Bone marrow (tissue), 2 donors: ENCODE results near the gene GALNT10.

Experiments
- DNase-seq, 2 donors: peaks; one replicate each; lab custom pipeline; 2025; lab: John Stamatoyannopoulos, UW

GALNT10 gene

DNA sequence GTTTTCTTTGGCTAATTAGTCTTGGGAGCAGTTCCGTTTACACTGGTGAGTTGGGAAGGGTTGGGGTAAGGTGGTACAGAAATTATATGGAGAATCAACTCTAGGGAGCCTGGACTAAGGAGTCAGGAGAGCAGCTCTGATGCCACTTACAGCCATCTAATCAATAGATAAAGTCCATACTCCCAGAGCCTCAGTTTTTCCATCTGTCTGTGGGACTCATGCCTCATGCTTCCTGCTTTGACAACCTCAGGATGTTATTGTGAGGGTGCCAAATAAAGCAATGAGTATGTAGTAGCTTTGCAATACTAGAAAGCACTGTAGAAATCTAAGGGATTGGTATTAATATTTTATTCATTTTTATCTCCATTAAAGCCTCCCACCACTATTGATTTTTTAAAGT, 105.0 kb downstream of the GALNT10 start:
- DNase-seq: no peak

DNA sequence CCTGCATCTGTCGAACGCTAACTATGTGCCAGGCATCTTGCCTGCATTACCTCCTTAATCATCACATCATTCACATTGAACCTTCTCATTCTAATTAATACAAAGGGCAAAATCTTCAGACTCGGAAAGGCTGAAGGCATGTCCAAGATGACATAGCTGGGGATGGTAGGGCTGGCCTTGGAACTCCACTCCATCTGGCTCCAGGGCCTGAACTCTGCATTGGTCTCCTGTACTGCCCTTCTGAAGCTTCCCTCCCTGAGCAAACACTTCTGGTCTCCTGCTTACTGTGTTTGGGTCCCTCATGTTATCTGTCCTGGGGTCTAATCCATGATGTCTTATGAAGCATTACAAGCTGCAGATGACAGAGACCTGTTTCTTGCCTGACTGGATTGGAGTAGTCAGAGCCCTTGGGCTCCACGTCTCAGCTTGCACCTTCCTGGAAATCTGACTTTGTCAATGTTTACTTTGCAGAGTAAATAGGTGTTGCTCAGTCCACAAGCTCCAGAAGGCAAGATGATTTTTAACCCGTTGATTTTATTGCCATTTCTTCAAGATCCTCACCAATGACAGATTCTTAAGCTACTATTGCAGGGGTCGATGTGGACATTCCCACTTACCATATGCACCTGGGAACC, 106.1 kb downstream of the GALNT10 start:
- DNase-seq: no peak

DNA sequence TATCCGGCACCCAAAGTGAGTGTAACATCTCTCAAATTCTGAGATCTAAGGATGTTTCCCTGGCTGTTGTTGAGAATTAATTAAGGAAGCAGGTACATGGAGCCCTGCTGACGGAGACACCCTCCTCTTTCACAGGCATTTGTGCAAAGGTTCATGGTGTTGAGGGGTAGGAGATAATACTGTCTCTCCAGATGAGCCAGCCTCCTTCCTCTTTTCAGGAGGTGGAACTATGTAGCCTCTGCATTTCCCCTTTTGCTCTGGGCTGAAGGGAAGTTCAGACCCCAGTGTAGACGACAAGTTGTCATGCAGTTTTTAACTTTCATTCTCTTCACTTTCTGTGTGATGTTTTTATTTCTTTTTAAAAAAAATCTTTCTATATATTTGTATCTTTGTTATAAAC, 107.5 kb downstream of the GALNT10 start:
- DNase-seq: peak in 1 of 2 donors; percentile 71

DNA sequence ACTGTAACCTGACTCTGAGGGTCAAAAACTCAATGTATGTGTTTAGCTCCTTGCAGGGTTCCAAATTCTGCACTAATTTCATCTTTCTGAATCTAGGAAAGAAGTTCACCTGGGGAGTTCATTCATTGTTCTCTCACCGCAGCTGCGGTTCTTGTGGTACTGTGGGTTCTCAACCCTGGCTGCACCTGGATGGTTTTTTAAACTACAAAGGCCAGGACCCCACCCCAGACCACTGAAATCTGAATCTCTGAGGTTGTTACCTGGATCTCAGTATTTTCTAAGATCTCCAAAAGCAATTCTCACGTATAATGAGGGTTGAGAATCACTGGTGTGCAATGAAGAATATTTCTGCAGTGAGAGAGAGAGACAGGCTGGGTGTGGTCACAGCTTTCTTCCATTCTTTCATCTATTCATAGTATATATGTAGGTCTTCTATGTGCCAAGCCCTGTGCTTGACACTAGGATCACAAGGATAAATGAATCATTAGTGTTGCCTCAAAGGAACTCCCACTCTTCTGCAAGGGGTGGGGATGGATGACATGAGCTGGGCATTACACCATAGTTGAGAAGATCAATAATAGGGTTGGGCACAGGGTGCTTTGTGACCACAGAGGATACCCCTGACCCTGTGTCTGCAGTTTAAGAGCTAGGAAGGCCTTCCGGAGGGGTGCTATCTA, 109.8 kb downstream of the GALNT10 start:
- no peak for DNase-seq

DNA sequence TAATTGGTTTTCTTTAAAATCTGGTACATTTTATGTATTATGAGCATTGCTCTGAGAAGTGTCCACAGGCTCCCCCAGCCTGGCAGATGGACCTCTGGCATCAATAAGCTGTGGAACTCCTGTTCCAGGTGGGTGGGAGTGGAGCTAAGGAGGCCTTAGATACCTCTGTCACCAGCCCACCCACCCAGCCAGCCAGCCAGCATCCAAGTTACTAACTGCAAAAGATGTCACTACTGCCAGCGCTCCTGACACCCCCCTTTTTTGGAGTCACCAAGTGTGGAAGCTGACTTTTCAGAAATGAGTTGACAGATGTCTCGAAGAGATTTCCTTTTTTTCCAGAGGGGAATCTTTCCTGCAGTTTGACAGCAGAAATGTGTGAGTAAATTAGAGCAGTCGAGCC, 111.2 kb downstream of the GALNT10 start:
- no peak for DNase-seq

DNA sequence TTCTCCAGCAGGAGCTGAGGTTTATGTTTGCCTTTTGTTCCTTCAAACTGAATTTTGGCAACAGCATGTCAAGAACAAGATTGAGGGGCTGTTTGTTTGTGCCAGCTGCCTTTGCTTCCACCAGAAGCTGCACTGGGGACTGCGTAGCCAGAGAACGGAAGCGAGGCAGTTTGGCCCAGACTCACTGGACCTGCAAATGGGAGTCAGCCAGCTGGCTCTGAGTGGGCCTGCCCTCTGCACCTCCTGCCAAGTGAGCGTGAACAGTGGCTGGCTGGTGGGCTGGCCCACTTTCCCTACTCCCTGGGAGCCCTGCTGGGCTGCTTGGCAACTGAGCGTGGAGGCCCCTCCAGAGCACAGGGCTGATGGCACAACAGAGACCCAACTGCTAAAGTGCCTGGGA, 111.6 kb downstream of the GALNT10 start:
- DNase-seq: no peak

DNA sequence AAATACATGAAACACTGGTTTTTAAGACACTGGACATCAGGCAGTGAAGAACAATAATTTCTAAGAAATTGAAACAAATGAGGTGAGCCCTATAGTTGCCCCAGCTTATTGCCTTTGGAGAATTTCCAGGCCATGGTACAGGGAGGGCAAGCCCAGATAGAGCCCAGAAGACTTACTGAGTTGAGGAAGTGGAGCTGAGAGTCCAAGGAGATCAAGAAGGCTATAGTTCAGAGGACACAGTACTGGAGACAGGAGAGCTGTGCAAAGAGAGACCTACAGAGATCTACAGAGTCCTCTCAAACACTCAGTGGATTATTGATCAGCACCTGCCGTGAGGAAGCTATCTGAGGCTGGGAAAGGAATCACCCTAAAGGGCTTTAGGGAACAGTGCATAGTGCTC, 112.6 kb downstream of the GALNT10 start:
- DNase-seq: no peak

DNA sequence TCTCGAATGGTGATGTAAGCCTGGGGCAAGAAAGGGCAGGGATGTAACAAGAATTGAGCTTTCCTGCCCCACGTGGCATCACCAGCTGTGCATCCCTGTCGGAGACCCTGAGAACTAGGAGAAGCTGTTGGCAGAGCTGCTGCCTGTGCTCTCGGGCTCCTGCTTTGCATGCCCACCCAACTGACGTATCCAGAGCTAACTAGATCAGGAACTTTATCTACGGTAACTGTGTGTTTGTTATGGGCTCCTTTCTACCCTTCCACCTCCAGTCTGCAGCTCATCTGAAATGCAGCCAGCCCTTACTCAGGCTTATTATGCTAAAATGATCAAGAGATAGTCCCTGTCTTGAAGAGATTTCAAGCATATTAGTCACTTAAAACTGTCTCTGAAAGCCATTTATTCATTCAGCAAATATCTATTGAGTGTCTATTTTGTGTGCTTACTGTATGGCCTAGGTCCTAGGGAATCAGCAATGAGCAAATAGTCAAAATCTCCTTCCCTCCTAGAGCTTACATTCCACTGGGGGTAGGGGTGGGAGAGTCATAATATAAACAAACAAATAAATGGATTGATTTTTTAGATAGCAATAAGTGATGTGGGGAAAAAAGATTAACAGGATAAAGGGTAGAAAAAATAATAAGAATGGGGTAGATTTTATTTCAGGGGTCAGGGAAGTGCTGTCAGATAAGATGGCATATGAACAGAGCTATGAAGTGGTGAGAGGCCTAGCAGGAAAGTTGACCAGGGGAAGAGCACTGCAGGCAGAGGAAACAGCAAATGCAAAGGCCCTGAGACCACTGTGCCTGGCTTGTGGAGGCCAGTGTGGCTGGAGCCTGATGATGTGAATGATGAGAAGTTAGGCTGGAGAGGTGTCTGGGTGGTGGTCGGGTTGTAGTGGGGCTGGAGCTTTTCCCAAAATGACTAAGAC, 118.2 kb downstream of the GALNT10 start:
- no peak for DNase-seq

DNA sequence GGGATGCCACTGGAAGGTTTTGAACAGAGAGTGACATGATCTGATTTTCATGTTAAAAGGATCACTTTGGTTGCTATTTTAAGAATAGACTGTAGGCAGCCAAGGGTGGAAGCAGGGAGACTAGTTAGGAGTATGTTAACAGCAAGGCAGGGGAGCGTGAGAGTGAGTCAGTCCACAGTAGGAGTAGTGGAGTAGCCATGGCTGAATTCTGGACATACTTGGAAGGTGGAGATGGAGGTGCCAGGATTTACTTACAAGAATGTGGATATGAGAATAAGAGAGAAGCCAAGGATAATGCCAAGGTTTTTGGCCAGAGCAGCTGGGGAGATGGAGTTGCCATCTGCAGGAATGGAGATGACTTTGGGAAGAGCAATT, 118.8 kb downstream of the GALNT10 start:
- no peak for DNase-seq

DNA sequence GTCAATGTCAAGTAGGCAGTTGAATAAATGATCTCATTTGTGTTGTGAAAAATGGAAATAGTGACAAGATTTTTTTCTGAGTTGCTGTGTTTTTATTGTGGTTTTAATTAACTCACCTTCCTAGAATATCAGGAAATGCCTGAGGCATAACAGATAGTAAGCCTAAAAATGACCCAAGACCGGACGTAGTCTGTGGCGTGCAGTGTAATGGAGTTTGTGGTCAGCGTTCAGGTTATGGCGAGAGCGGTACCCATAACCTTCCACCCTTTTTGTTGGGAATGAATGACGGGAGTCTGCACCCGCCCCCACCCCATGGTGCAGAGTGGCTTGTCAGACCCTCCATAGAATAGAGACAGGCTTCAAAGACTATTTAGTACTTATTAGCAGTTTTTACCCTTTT, 119.3 kb downstream of the GALNT10 start:
- DNase-seq: no peak

DNA sequence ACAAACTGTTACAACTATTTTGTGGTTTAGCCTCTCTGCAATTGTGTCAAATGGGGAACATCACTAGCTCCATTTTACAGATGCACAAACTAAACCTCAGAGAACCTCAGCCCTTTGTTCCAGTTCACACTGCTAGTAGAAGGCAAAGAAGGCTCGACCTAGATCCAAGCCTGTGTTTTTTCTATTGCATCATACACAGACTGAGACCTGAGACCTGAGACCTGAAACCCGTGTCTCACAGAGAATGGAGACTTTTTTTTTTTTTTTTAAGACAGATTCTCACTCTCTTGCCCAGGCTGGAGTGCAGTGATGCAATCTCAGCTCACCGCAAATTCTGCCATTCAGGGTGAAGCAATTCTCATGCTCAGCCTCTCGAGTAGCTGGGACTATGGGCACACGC, 120.8 kb downstream of the GALNT10 start:
- DNase-seq: no peak

DNA sequence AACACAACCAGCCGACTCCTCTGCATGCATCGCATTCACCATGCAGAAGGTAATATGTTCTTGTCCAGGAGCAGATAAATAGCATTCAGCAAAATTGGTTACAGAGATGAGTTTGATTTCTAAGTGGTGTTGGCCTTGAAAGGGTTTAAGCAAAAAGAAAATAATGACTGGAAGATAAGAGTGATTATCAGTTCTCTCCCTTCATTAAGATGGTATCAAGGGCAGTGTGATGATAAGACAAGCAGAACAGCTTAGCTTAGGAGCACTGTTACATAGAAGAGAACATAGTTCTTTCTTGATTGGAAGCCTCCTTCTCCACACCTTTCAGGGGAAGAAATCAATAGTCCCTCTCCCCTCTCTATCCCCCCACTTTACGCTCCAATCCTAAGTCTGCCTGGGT, 121.5 kb downstream of the GALNT10 start:
- no peak for DNase-seq

DNA sequence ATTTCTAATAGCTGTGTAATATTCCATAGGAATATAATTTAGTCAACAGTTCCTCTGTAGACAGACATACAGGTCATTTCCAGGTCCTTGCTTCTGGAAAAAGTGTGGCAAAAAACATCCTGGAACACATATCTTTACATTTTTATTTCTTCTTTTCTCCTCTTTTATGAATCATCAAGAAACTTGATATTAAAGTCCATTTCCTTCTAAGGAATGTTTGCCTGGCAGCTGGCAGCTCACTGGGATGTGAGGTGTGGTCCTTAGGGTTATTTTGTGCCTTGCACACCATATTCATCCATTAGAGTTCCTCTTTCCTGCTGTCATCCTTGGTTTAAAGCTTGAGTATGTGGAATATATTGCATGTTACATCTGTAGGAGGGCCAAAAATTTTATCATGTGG, 122.0 kb downstream of the GALNT10 start:
- no peak for DNase-seq

DNA sequence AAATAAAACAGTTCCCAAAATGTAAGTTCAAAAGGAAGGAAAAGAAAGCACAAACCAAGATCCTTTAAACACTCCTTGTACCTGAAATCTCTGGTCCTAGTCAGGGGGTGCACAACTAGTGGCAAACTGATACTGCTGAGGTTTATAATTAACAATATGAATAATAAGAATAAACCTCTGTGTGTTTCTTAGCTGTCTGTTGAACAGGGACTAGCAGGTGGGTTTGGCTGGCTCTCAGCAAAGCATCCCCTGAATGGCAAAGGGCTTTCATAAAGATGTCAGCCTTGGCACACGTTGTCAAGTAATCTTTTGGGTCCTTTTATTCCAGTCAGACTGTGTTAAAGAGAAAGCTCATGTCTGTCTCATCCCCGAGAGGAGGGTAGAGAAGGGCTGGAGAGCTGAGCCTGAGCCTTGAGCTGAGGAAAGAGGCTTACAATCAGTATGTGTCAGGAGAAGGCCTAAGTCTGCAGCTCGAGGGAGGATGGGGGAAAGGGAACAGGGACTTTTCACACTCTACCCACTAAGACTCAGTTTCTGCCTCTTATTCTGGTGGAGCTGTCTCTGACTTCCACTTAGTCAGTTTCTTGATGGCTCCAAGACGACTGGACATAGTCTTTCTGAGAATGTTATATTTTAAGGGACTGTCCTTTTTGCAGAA, 123.0 kb downstream of the GALNT10 start:
- DNase-seq: no peak

DNA sequence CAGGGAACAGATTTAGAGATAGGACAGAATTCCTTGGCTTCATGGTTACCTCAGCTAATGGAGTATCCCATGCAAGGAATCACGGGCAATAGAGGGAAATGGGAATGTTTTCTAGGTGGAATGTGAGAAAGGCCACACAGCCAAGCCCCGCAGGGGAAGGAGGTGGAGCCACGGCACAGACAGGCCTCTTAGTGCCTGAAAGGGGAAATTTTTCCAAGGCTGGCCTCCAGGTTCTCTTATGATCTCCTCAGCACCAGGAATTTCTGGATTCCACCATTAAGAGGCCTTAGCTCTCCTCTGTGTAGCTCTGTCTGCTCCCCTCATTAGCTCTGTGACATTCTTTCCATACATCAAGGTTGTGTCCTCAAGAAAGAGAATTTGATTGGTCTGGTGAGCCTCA, 124.7 kb downstream of the GALNT10 start:
- no peak for DNase-seq

DNA sequence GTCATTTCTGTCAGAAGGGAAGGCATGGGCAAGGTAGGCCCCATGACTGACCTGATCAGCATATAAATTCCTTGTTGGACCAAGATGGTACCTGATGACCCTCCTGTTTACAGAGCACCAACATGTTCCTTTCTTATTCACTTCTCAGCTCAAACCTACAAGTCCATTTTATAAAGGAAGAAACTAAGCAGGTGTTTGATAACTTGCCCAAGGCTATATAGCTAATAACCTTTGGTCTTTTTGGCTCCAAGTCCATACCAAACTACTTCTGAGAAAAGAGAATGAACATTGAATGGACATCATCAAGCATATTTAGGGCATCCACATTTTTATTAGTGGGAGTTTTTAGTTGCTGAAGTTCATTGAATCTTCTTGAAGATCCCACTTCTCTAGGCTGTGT, 125.2 kb downstream of the GALNT10 start:
- no peak for DNase-seq

DNA sequence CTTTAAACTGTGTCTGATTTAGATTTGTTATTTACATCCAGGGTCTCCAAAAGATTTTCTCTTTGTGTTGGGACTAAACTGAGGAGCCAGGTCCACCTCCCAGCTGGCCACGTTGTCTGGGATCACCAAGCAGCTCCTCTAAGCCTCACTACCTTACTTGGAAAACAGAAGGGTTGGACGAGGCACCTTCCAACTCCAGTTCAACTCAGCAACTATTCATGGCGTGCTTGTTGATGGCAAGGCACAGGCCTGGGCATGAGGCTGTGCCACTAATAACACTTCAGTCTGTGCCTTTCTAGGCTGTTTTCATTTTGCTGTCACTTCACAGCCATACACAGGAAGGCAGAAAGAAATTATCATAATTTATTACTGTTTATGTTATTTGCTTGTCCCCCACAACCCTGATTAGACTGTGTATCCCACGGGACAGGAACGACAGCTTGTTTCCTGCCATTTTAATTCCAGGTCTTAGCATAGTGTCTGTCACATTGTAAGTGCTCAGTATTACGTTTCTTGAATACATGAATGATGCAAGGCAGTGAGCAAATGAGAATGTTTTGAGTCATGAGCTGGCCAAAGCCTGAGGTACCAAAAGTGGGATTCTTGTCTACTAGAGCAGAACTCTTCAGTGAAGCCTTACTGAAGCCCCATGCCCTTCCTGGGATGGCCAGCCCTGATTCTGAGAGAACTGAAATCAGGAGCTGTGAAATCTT, 125.8 kb downstream of the GALNT10 start:
- no peak for DNase-seq

DNA sequence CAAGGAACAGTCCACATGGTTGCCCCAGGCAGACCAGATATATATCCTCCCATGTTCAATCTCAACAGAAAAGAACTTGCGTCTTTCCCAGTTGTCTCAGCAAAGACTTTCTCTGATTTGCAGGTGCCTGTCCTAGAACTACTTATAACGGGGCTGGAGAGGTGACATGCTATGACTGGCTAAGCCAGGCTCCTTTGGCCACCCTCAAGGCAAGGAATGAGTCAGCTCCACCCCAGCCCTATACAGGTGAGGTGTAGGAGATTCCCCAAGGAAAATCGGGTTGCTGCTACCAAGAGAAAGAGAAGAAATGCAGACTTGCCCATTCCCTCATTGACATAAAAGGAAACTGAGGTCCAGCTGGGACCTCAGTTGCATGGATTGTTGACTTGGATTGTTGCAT, 127.4 kb downstream of the GALNT10 start:
- DNase-seq: no peak

DNA sequence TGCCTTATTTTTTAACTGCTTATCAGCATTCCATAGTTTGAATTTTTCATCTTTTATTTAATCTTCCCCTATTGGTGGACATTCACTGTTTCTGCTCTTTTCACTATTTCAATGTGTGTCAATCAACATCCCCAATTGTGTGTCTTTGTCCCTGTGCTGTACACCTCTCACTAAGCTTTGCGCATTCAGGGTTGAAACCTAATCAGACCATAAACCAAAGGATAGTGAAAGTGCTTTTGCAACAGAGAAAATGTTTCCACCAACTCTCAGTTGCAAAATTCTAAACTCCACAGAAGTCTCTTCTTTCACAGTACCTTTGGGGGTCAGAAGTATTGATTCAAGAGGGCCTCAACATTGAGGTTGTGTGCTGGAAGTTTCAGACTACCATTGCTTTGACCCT, 128.2 kb downstream of the GALNT10 start:
- no peak for DNase-seq

DNA sequence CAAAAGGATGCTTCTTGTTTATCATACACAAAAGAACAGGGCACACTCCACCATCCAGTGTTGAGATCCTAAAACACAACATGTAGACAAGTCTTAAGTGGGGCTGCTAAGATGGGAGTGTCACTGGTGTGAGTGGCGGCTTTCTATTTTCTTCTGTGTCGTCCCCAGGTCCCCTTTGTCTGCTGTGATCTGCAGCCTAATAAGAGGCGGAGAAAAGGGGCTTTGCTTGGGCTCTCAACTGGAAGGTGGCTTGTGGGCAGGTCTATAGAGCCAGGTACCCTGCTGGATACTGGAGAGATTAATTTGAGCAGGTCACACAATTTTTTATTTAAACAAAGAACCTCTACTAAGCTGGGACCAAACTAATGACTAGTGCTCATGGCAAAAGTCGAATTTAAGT, 129.2 kb downstream of the GALNT10 start:
- no peak for DNase-seq

DNA sequence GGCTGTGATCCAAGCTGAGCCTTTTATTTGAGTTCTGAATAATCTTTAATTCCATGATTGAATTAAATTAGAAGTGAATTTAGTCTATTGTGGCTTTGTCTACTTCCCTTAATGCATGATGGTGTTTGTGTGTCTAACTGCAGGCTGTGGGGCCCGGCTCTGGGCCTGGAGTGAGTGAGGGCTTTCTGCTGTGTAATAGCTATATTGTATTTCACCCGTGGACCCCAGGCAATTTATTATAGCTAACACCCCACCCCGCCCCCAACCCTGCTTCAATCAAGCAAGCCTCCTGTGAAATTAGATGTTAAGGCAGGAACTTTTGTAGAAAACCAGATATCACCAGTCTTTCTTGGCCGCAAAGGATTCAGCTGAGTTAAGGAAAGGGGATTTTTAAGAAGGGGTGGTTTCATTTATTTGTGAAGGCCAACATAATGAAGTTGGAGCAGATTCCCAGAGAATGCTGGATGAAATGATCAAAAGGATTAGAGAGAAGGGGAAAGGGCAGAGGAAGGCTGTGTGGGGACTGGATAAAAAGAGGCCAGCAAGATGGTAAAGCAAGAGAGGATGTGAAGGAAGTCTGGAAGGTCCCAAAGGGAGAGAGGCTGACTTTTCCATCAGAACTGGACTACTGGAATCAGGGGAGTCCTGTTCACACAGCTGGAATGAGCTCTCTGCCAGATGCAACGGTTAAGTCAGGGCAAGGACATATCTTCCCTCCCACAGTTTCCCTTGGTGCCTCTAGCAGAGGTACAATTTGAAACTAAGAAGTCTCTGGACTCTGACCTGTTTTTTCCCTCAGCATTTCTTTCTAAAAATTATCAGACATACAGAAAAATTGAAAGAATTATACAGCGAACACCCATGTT, 129.9 kb downstream of the GALNT10 start:
- no peak for DNase-seq
